CD4-positive, alpha-beta T cell (primary cell): Measurements from ENCODE around the gene SLC2A5. TPM values are rescaled to one million over a fixed set of nuclear protein-coding genes. Genes with fewer than 3 reads are reported as not detected.
A peak's percentile ranks its signal among the peaks of the same experiment; 100 is the strongest.

ENCODE experiments used
- ATAC-seq: fragments of 200-7000 bp; cut with Tn5 transposase; one replicate; pipeline ENCODE4 v1.10.0; 2022; ENCODE audit warnings: mild to moderate bottlenecking; ENCODE audit not compliant: poor library complexity
- CTCF ChIA-PET: fragments of 350-600 bp; sonication (Branson Sonifier 250); formaldehyde crosslinking; loops from one replicate; lab custom pipeline; 2021; ENCODE audit warnings: antibody characterized with exemption, inconsistent platforms; lab: Charles Lee
- POLR2A ChIA-PET: fragments of 350-600 bp; sonication (Branson Sonifier 250); formaldehyde crosslinking; loops from one replicate; lab custom pipeline; 2021; ENCODE audit warnings: antibody characterized with exemption, inconsistent platforms; lab: Charles Lee
- DNase-seq, 14 experiments: peaks; one replicate each; pipeline ENCODE4 v3.0.0-alpha.2; 2013 to 2020; ENCODE audit warnings: mixed read lengths in 2 of 14
- H3K27ac ChIP-seq, 2 donors: one replicate each; pipeline versions ENCODE4 v1.5.1 to v1.7.0; 2013; ENCODE audit warnings: low read length in 2 of 2, low read depth in 1 of 2, mild to moderate bottlenecking in 1 of 2
- H3K27me3 ChIP-seq, 2 experiments: 1 replicate in 1 of 2; 2 replicates in 1 of 2; pipeline versions ENCODE4 v1.6.1 to v1.7.0; 2013; ENCODE audit warnings: low read length in 2 of 2, control low read depth in 1 of 2, mild to moderate bottlenecking in 1 of 2, moderate library complexity in 1 of 2; ENCODE audit not compliant: insufficient read depth in 2 of 2, control insufficient read depth in 1 of 2
- H3K36me3 ChIP-seq: one replicate; pipeline ENCODE4 v1.6.1; 2013; ENCODE audit warnings: low read length, control low read depth; ENCODE audit not compliant: insufficient read depth
- H3K4me1 ChIP-seq: one replicate; pipeline ENCODE4 v1.6.1; 2013; ENCODE audit warnings: low read length, control low read depth; ENCODE audit not compliant: insufficient read depth
- H3K4me3 ChIP-seq: one replicate; pipeline ENCODE4 v1.5.1; 2013; ENCODE audit warnings: mild to moderate bottlenecking, low read length, moderate library complexity
- H3K9me3 ChIP-seq, 2 experiments: 1 replicate in 1 of 2; 2 replicates in 1 of 2; pipeline versions ENCODE4 v1.6.1 to v1.7.0; 2013; ENCODE audit warnings: low read length in 2 of 2, mild to moderate bottlenecking in 2 of 2, control low read depth in 1 of 2, moderate library complexity in 1 of 2; ENCODE audit not compliant: control insufficient read depth in 1 of 2, insufficient read depth in 1 of 2
- H3K27ac Mint-ChIP-seq: one replicate; pipeline ENCODE4 v1.8.0; 2020; ENCODE audit warnings: mixed read lengths
- H3K27me3 Mint-ChIP-seq: one replicate; pipeline ENCODE4 v1.8.0; 2021; ENCODE audit warnings: mixed read lengths
- H3K36me3 Mint-ChIP-seq: one replicate; pipeline ENCODE4 v1.8.0; 2021; ENCODE audit warnings: low read depth, mixed read lengths
- H3K4me1 Mint-ChIP-seq: one replicate; pipeline ENCODE4 v1.8.0; 2021; ENCODE audit warnings: low read depth, mixed read lengths
- H3K4me3 Mint-ChIP-seq: one replicate; pipeline ENCODE4 v1.8.0; 2020; ENCODE audit warnings: mild to moderate bottlenecking, mixed read lengths
- H3K9me3 Mint-ChIP-seq: one replicate; pipeline ENCODE4 v1.8.0; 2020; ENCODE audit warnings: mixed read lengths
- intact Hi-C, 2 experiments: fragments of 100-400 bp; cut with DNase I in 1 of 2; cut with micrococcal nuclease in 1 of 2; formaldehyde crosslinking; loops; one replicate each; pipeline versions ENCODE4 v1.15.1 to v1.9.0; 2023 to 2025; cut with DNase I, micrococcal nuclease
- total RNA-seq, 174 experiments: library from RNA in 2 of 174; stranded (reverse) in 2 of 174; gene quantifications; one replicate each; pipeline ENCODE4 v1.2.3 and lab custom pipeline; 2021 to 2026
- TF ChIP-seq, protein P1 (sequence below): fragments of 200-600 bp; IDR thresholded peaks from one replicate; pipeline ENCODE4 v1.8.0; 2022; ENCODE audit warnings: antibody characterized with exemption, mild to moderate bottlenecking

SLC2A5 gene
- total RNA-seq, 2 experiments from 2014 or later = not detected

DNA sequence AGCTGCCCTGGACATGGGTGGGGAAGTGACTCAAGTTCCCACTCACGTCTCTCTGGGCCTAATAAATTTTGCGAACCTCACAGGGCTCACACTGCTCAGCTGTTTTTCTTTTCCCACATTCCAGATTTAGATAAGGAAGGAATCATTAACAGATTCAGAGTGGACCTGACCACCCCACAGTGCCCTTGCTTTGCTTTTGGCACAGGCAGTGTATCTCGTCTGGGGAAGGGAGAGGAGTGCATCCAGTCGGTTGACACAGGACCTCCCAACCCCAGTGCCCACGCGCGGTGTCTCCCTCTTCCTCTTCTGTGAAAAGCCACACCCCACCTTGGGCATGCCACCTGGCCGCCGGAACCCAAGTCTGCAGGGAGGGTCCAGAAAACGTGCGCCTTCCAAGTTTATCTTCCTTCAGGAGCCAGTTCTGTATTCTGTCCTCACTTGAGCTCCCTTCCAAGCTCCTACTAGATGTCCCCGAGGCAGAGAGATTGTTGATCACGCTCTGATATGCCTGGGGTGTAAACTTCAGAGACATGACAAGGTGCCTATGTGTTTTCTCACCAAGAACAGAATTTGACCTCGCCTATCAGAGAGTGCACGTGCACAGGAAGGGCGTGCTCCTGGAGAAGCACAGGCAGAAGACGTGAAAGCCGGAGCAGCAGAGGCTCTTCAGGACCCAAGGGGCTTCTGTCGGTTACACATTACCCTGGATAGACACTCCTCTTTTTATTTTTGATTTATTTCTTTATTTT is 9.5 kb upstream of the SLC2A5 start:
- peaks cover 35% of the 10 kb centered on the region for H3K4me1 Mint-ChIP-seq
- ATAC-seq = no peak
- CTCF ChIA-PET = no interaction called here

DNA sequence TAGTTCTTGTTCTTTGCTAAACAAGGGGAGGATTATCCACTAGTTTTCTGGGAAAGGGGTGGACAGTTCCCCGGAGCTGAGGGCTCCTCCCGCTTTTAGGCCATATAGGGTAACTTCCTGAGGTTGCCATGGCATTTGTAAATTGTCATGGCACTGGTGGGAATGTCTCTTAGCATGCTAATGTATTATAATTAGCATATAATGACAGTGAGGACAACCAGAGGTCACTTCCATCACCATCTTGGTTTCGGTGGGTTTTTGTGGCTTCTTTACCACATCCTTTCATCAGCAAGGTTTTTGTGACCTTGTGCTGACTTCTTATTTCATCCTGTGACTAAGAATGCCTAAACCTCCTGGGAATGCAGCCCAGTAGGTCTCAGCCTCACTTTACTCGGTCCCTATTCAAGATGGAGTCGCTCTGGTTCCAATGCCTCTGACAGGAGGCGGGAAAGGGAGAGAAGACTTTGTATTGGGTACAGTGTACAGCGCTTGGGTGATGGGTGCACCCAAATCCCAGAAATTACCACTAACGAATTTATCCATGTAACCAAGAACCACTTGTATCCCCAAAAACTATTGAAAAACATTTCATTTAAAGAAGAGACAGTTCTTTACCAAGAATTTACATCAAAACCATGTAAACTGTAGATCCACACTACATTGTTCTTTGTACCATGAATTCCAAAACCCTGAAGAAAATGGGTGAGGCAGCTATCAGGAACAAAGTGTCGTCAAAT is 8.7 kb upstream of the SLC2A5 start:
- Histone ChIP-seq H3K27ac (no peak overlapping the region), H3K36me3 (no peaks in the 10 kb centered on the region), H3K9me3 (no peaks in the 10 kb centered on the region), H3K4me1 (peaks cover 6% of the 10 kb centered on the region), H3K27me3 (peaks cover 4 to 6% of the 10 kb centered on the region in 2 experiments), H3K4me3 (no peak overlapping the region)
- ATAC-seq (no peak), DNase-seq (peak in 1 of 14 experiments; percentile 19)
- Mint-ChIP-seq H3K27me3 (peaks cover 39% of the 10 kb centered on the region), H3K9me3 (no peaks in the 10 kb centered on the region), H3K4me3 (no peak overlapping the region), H3K36me3 (no peaks in the 10 kb centered on the region), H3K27ac (no peak overlapping the region), H3K4me1 (peaks cover 34% of the 10 kb centered on the region)
- ChIA-PET CTCF (no interaction called here), POLR2A (no interaction called here)
- TF ChIP-seq, protein P1, sequence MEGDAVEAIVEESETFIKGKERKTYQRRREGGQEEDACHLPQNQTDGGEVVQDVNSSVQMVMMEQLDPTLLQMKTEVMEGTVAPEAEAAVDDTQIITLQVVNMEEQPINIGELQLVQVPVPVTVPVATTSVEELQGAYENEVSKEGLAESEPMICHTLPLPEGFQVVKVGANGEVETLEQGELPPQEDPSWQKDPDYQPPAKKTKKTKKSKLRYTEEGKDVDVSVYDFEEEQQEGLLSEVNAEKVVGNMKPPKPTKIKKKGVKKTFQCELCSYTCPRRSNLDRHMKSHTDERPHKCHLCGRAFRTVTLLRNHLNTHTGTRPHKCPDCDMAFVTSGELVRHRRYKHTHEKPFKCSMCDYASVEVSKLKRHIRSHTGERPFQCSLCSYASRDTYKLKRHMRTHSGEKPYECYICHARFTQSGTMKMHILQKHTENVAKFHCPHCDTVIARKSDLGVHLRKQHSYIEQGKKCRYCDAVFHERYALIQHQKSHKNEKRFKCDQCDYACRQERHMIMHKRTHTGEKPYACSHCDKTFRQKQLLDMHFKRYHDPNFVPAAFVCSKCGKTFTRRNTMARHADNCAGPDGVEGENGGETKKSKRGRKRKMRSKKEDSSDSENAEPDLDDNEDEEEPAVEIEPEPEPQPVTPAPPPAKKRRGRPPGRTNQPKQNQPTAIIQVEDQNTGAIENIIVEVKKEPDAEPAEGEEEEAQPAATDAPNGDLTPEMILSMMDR = no peak
- intact Hi-C loops = no loop called here

More for the DNA sequence above, 9.5 kb upstream of the SLC2A5 start:
- intact Hi-C loops = no loop called here
- peaks cover 10% of the 10 kb centered on the region for H3K4me1 ChIP-seq
- Mint-ChIP-seq H3K27me3 (peaks cover 38% of the 10 kb centered on the region), H3K27ac (no peak overlapping the region), H3K36me3 (no peaks in the 10 kb centered on the region), H3K4me3 (no peak overlapping the region), H3K9me3 (no peaks in the 10 kb centered on the region)
- POLR2A ChIA-PET = no interaction called here
- peaks cover 4 to 6% of the 10 kb centered on the region in 2 experiments for H3K27me3 ChIP-seq
- no peaks in the 10 kb centered on the region for H3K9me3 ChIP-seq
- no peaks in the 10 kb centered on the region for H3K36me3 ChIP-seq
- H3K27ac ChIP-seq = no peak overlapping the region
- no peak overlapping the region for H3K4me3 ChIP-seq
- peak in 1 of 14 experiments; percentile 12 for DNase-seq
- TF ChIP-seq, protein P1 = no peak

DNA sequence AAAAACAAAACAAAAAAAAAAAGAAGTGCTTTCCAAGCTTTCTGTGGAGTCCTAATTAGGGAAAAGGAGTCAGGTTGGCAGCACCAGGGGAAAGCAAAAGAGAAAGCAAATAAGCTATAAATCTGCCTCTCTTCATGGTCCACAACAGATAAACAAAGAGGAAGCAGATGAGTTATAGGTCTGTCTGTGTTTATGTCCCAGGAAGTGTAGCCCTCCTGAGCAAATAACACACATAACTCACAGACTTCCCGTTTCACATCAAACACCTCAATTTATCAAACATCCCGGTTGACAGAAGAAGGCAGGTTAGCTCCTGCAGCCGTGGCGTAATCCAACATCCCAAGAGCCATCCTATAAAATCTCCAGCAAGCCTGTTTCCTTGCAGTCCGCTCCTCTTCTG is 5.6 kb upstream of the SLC2A5 start:
- peaks cover 42% of the 10 kb centered on the region for H3K27me3 Mint-ChIP-seq
- Histone ChIP-seq H3K36me3 (no peaks in the 10 kb centered on the region), H3K9me3 (no peaks in the 10 kb centered on the region), H3K4me1 (peaks cover 5% of the 10 kb centered on the region), H3K27ac (no peak overlapping the region), H3K27me3 (peaks cover 4 to 6% of the 10 kb centered on the region in 2 experiments), H3K4me3 (no peak overlapping the region)
- H3K36me3 Mint-ChIP-seq = no peaks in the 10 kb centered on the region
- ChIA-PET CTCF (no interaction called here), POLR2A (no interaction called here)
- no peaks in the 10 kb centered on the region for H3K9me3 Mint-ChIP-seq
- intact Hi-C loops = no loop called here
- ATAC-seq = no peak
- TF ChIP-seq, protein P1 = no peak
- H3K27ac Mint-ChIP-seq = no peak overlapping the region
- H3K4me3 Mint-ChIP-seq = no peak overlapping the region
- peaks cover 21% of the 10 kb centered on the region for H3K4me1 Mint-ChIP-seq
- peak in 1 of 14 experiments; percentile 11 for DNase-seq
